ENCODE results near the gene LSM14B.

The LSM14B gene

GRCh38 chr20:62123450-62124118, 1.3 kb downstream of the LSM14B start:
- Histone ChIP-seq H3K9me3 (ENCODE audit: insufficient read depth, low read depth, low read length) (no peaks in the 10 kb centered on the region), H3K4me1 (ENCODE audit: insufficient read depth, low read length) (0 out of 2 replicates have a peak, but pooled peaks cover 7% of the 10 kb centered on the region), H3K9ac (ENCODE audit: low read depth, low read length) (peak overlapping the region; percentile 77; the same call in 1 of the 2 replicates), H3K4me3 (ENCODE audit: low read length) (peak overlapping the region; percentile 85), H3K27ac (ENCODE audit: low read length) (no peak overlapping the region), H3K36me3 (ENCODE audit: insufficient read depth, low read depth, low read length) (peaks cover 51% of the 10 kb centered on the region), H3K27me3 (ENCODE audit: insufficient read depth, low read length) (no peaks in the 10 kb centered on the region; the same call in 1 of the 2 replicates)

GRCh38 chr20:62126141-62126540, 3.9 kb downstream of the LSM14B start:
- H3K4me1 ChIP-seq (ENCODE audit: insufficient read depth, low read length), result 0 out of 2 replicates have a peak, but pooled peaks cover 7% of the 10 kb centered on the region
- peaks cover 77% of the 10 kb centered on the region for H3K36me3 ChIP-seq (ENCODE audit: insufficient read depth, low read depth, low read length)
- no peak overlapping the region for H3K9ac ChIP-seq (ENCODE audit: low read depth, low read length)
- no peak overlapping the region for H3K4me3 ChIP-seq (ENCODE audit: low read length)
- H3K27ac ChIP-seq (ENCODE audit: low read length), result no peak overlapping the region
- no peaks in the 10 kb centered on the region for H3K9me3 ChIP-seq (ENCODE audit: insufficient read depth, low read depth, low read length)
- no peaks in the 10 kb centered on the region for H3K27me3 ChIP-seq (ENCODE audit: insufficient read depth, low read length)

GRCh38 chr20:62127799-62128198, 5.5 kb downstream of the LSM14B start:
- Histone ChIP-seq H3K4me1 (ENCODE audit: insufficient read depth, low read length) (0 out of 2 replicates have a peak, but pooled peaks cover 7% of the 10 kb centered on the region), H3K36me3 (ENCODE audit: insufficient read depth, low read depth, low read length) (peaks cover 93% of the 10 kb centered on the region), H3K9me3 (ENCODE audit: insufficient read depth, low read depth, low read length) (no peaks in the 10 kb centered on the region), H3K9ac (ENCODE audit: low read depth, low read length) (no peak overlapping the region), H3K27me3 (ENCODE audit: insufficient read depth, low read length) (no peaks in the 10 kb centered on the region), H3K4me3 (ENCODE audit: low read length) (no peak overlapping the region), H3K27ac (ENCODE audit: low read length) (no peak overlapping the region)

GRCh38 chr20:62128502-62128901, 6.2 kb downstream of the LSM14B start:
- Histone ChIP-seq H3K4me3 (ENCODE audit: low read length) (no peak overlapping the region), H3K4me1 (ENCODE audit: insufficient read depth, low read length) (0 out of 2 replicates have a peak, but pooled peaks cover 3% of the 10 kb centered on the region), H3K9ac (ENCODE audit: low read depth, low read length) (no peak overlapping the region), H3K36me3 (ENCODE audit: insufficient read depth, low read depth, low read length) (peaks cover 100% of the 10 kb centered on the region), H3K27me3 (ENCODE audit: insufficient read depth, low read length) (no peaks in the 10 kb centered on the region), H3K9me3 (ENCODE audit: insufficient read depth, low read depth, low read length) (no peaks in the 10 kb centered on the region), H3K27ac (ENCODE audit: low read length) (no peak overlapping the region)

GRCh38 chr20:62129731-62130531, 7.7 kb downstream of the LSM14B start:
- Histone ChIP-seq H3K27ac (ENCODE audit: low read length) (no peak overlapping the region), H3K27me3 (ENCODE audit: insufficient read depth, low read length) (no peaks in the 10 kb centered on the region), H3K4me1 (ENCODE audit: insufficient read depth, low read length) (no peaks in the 10 kb centered on the region), H3K36me3 (ENCODE audit: insufficient read depth, low read depth, low read length) (peaks cover 99% of the 10 kb centered on the region), H3K9ac (ENCODE audit: low read depth, low read length) (no peak overlapping the region), H3K4me3 (ENCODE audit: low read length) (no peak overlapping the region), H3K9me3 (ENCODE audit: insufficient read depth, low read depth, low read length) (no peaks in the 10 kb centered on the region)

GRCh38 chr20:62131560-62132320, 9.5 kb downstream of the LSM14B start:
- Histone ChIP-seq H3K4me3 (ENCODE audit: low read length) (no peak overlapping the region), H3K4me1 (ENCODE audit: insufficient read depth, low read length) (no peaks in the 10 kb centered on the region), H3K36me3 (ENCODE audit: insufficient read depth, low read depth, low read length) (peaks cover 99% of the 10 kb centered on the region), H3K9me3 (ENCODE audit: insufficient read depth, low read depth, low read length) (no peaks in the 10 kb centered on the region), H3K9ac (ENCODE audit: low read depth, low read length) (no peak overlapping the region), H3K27me3 (ENCODE audit: insufficient read depth, low read length) (no peaks in the 10 kb centered on the region), H3K27ac (ENCODE audit: low read length) (no peak overlapping the region)

GRCh38 chr20:62132421-62132820, 10.1 kb downstream of the LSM14B start:
- no peaks in the 10 kb centered on the region for H3K9me3 ChIP-seq (ENCODE audit: insufficient read depth, low read depth, low read length)
- no peaks in the 10 kb centered on the region for H3K4me1 ChIP-seq (ENCODE audit: insufficient read depth, low read length)
- H3K9ac ChIP-seq (ENCODE audit: low read depth, low read length), result no peak overlapping the region
- no peaks in the 10 kb centered on the region for H3K27me3 ChIP-seq (ENCODE audit: insufficient read depth, low read length)
- H3K4me3 ChIP-seq (ENCODE audit: low read length), result no peak overlapping the region
- H3K27ac ChIP-seq (ENCODE audit: low read length), result no peak overlapping the region
- peaks cover 99% of the 10 kb centered on the region for H3K36me3 ChIP-seq (ENCODE audit: insufficient read depth, low read depth, low read length)

- Histone ChIP-seq H3K4me3 (ENCODE audit: low read length) (no peak overlapping the region), H3K27me3 (ENCODE audit: insufficient read depth, low read length) (no peaks in the 10 kb centered on the region), H3K27ac (ENCODE audit: low read length) (no peak overlapping the region), H3K36me3 (ENCODE audit: insufficient read depth, low read depth, low read length) (peaks cover 99% of the 10 kb centered on the region), H3K9ac (ENCODE audit: low read depth, low read length) (no peak overlapping the region), H3K9me3 (ENCODE audit: insufficient read depth, low read depth, low read length) (no peaks in the 10 kb centered on the region), H3K4me1 (ENCODE audit: insufficient read depth, low read length) (no peaks in the 10 kb centered on the region)
These were observed 11.0 kb downstream of the LSM14B start for GRCh38 chr20:62133051-62133845.

GRCh38 chr20:62133864-62134263, 11.6 kb downstream of the LSM14B start:
- peaks cover 99% of the 10 kb centered on the region for H3K36me3 ChIP-seq (ENCODE audit: insufficient read depth, low read depth, low read length)
- H3K9me3 ChIP-seq (ENCODE audit: insufficient read depth, low read depth, low read length), result no peaks in the 10 kb centered on the region
- no peak overlapping the region for H3K27ac ChIP-seq (ENCODE audit: low read length)
- no peak overlapping the region for H3K9ac ChIP-seq (ENCODE audit: low read depth, low read length)
- H3K27me3 ChIP-seq (ENCODE audit: insufficient read depth, low read length), result no peaks in the 10 kb centered on the region
- no peak overlapping the region for H3K4me3 ChIP-seq (ENCODE audit: low read length)
- no peaks in the 10 kb centered on the region for H3K4me1 ChIP-seq (ENCODE audit: insufficient read depth, low read length)

- no peaks in the 10 kb centered on the region for H3K27me3 ChIP-seq (ENCODE audit: insufficient read depth, low read length)
- H3K9me3 ChIP-seq (ENCODE audit: insufficient read depth, low read depth, low read length), result no peaks in the 10 kb centered on the region
- no peak overlapping the region for H3K27ac ChIP-seq (ENCODE audit: low read length)
- no peak overlapping the region for H3K4me3 ChIP-seq (ENCODE audit: low read length)
- H3K9ac ChIP-seq (ENCODE audit: low read depth, low read length), result no peak overlapping the region
- H3K4me1 ChIP-seq (ENCODE audit: insufficient read depth, low read length), result no peaks in the 10 kb centered on the region
- peaks cover 99% of the 10 kb centered on the region for H3K36me3 ChIP-seq (ENCODE audit: insufficient read depth, low read depth, low read length)
These were observed 12.5 kb downstream of the LSM14B start for GRCh38 chr20:62134735-62135231.

Measured in iPS-20b (cell line).